Right hindlimb (tissue), 1 donor: ENCODE data around the gene USP48.
"Not testable (repeated sequence)": the region's sequence is repeated elsewhere in the genome, so short reads cannot be mapped to it uniquely, and the experiment has no call there.

ENCODE experiments used
- DNase-seq: peaks from one replicate; pipeline ENCODE4 v3.0.0-alpha.2; 2018

The USP48 gene, protein sequence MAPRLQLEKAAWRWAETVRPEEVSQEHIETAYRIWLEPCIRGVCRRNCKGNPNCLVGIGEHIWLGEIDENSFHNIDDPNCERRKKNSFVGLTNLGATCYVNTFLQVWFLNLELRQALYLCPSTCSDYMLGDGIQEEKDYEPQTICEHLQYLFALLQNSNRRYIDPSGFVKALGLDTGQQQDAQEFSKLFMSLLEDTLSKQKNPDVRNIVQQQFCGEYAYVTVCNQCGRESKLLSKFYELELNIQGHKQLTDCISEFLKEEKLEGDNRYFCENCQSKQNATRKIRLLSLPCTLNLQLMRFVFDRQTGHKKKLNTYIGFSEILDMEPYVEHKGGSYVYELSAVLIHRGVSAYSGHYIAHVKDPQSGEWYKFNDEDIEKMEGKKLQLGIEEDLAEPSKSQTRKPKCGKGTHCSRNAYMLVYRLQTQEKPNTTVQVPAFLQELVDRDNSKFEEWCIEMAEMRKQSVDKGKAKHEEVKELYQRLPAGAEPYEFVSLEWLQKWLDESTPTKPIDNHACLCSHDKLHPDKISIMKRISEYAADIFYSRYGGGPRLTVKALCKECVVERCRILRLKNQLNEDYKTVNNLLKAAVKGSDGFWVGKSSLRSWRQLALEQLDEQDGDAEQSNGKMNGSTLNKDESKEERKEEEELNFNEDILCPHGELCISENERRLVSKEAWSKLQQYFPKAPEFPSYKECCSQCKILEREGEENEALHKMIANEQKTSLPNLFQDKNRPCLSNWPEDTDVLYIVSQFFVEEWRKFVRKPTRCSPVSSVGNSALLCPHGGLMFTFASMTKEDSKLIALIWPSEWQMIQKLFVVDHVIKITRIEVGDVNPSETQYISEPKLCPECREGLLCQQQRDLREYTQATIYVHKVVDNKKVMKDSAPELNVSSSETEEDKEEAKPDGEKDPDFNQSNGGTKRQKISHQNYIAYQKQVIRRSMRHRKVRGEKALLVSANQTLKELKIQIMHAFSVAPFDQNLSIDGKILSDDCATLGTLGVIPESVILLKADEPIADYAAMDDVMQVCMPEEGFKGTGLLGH

DNA sequence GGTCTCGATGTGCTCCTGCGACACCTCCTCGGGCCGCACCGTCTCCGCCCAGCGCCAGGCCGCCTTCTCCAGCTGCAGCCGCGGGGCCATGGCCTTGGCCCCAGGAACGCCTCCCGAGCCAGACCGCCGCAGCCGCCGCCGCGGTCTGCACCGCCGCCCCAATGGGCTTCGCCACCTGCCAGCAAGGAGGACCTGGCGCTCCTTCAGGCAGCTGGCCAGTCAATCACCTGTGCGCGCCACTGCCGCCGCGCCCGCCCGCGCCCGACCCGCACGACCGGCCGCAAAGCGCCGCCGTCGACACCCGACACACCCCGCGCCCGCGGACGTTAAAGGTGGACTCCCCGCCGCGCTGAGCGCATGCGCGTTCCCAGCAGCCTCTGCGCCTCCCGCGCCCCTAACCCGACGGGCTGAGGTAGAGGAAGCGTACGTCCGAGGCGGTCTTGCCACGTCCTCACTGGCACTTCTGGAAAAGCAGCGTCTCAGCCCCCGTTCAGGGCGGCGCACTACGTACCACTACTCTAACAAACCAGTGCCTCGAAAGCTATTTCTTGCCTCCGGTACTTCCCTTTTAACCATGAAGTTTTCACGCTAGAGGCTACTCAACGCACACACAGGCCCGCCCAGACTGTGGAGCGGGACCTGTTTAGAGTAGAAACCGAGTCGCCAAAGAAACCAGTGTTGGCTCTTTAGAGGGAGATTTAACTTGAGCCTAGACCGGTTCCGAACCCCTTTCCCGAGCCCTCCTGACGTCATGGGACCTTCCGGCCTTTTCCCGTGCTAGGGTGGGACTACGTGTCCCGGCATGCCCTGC, at the start of gene USP48:
USP48 (minus strand) TSS at position 282 of the 811 bp plus-strand sequence; CDS start at position 90, 192 bp downstream.
- DNase-seq: peak; percentile 98

DNA sequence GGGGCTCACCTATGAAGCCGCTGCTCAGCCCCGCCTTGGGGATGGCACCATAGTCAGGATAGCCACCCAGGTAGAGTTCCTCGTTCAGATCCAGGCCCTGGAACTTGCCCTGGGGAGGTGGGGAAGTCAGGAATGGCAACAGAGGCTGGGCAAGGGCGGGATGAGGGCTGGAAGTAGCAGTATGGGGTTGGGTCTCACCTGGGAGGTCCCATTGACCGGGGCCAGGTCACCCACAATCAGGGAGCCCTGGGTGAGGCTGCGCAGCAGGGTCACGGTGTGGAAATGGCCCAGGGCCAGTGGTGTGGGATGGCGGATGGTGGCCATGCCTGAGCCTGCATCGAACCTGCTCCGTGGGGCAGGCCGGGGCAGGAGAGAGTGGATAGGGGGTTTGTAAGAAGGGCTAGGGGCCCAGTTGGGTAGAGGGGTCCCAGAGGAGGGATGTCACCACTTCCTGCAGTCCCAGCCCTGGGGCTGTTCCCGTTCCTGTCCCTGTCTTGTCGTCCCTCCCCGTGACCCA, 48.6 kb upstream of the USP48 start:
- peak; percentile 16 for DNase-seq

DNA sequence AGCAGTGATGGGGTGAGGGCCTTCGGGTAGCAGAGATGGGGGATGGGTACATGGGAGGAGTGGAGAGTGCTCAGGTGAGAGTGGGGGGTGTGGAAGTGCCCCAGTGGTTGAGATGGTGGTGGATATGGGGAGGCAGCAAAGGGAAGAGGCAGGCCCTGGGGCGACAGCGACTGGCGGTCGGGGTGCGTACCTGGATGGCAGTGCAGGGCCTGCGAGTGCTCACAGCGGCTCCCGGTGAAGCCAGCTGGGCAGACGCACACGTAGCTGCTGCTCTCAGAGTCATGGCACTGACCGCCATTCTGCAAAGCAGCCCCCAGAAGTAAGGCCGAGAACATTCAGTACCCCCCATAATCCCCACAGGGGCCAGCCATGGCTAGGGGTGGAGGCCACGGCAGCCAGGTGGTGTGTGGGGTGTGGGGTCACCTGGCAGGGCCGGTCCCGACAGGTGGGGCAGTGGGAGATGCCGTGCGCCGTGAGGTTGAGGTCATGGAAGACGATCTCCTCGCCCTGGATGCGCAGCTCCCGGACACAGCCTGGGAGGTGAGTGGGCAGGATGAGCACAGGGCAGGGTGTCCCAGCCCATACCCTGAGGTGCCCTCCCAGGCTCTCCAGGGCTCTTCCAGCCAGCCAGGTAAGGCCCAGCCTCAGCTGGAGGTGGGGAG, 48.0 kb upstream of the USP48 start:
- DNase-seq: peak; percentile 18

DNA sequence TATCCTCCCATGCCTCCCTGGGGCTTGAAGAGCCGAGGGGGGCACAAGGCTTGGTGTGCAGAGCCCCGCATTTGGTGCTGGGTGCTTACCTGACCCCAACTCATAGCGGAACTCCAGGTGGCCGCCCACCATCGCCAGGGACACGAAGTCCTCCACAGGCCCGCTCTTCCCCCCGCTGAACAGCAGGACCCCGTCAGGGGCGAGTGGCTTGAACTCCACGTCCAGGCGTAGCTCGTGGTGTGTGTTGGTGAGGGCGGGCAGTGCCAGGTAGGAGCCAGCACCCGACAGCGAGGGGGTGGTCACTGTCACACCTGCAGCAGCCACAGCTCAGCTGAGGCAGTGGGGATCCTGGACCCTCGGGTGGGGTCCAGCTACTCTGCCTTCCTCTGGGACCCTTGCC, 46.3 kb upstream of the USP48 start:
- no peak for DNase-seq

DNA sequence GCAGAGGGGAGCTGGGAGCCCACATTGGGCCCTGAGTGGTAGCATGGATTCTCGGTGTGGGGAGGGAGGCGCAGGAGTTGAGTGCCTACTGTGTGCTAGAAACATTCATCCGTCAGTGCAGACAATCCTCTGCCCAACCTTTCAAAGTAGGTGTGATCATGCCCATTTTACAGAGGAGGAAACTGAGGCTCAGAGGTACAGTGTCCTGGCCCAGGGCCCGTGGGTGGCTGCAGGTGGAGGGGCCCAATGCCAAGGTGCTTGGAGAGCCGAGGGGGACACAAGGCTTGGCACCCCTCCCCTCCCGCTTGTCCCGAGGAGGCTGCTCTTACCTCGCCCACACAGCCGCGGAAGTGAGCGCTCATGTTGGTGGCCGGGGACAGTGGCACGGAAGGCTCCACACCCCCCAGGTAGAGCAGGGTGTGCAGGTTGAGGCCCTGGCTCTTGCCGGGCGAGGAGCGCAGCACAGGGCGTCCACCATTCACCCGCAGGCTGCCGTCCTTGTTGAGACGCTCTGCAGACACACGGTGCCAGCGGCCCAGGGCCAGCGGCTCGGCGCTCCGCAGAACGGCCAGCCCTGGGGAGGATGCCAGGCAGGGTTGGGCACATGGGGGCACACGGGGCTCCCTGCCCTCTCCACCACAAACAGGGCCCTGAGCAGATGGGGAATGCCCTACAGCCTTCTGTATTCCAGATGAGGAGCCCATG, 45.7 kb upstream of the USP48 start:
- DNase-seq: no peak

DNA sequence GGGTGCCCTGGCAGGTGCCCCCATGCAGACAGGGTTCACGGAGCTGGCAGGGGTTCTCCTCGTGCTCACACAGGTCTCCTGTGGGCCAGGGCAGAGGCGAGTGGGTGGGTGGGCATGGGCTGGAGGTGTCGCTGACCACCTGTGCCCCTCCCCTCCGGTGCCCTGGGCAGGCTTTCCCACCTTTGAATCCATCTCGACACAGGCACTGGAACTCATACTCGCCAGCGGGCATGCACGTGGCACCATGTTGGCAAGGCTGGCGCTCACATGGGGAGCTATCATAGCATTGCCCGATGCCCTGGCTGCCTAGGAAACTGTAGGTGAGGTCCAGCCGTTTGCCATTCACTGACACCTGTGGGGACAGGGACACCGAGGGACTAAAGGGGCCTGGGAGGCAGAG, 45.1 kb upstream of the USP48 start:
- DNase-seq: no peak

DNA sequence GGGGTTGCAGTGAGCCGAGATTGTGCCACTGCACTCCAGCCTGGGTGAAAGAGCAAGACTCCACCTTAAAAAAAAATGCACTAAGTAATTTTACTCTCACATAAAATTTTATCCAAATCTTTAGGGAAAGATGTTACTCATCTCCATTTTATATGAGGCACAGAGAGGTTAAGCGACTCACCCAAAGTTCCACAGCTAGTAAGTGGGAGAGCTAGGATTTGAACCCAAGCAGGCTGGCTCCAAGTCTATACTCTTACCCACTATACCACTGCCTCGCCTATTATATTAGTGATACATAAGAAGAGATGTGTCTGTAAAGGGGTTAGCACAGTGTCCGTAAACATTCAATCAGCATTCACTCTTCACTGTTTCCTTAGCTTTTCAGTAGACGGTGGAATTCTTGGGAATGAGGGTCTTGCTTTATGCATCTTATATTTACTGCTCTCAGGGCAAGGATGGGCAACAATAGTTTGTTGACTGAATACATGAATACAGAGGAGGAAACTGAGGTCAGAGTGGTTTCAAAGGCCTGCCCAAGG, 44.3 kb upstream of the USP48 start:
- no peak for DNase-seq

DNA sequence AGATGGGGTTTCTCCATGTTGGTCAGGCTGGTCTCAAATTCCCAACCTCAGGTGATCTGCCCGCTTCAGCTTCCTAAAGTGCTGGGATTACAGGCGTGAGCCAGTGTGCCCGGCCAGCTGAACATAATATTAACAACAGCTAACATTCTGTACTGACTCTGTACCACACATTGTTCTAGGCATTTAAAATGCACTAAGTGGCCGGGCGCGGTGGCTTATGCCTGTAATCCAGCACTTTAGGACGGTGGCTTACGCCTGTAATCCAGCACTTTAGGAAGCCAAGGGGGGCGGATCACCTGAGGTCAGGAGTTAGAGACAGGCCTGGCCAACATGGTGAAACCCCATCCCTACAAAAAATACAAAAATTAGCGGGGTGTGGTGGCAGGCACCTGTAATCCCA, 43.7 kb upstream of the USP48 start:
- not testable (repeated sequence) for DNase-seq

DNA sequence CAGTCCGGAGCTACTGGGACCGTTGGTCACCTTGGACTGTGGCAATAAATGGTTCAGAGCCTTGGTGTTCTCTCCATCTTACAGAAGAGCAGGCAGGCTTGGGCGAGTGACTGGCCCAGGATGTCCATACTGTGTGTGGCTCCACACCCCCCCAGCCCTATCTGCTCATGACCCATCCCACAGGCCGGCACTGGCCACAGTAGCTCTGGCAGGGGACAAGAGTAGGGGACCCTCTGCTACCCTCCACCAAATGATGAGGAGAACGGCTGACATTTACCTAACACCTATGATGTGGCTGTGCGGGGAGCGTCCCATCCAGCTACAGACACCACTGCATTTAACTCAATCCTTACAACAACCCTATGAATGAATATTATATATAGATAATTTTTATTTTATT, 42.4 kb upstream of the USP48 start:
- DNase-seq: no peak

DNA sequence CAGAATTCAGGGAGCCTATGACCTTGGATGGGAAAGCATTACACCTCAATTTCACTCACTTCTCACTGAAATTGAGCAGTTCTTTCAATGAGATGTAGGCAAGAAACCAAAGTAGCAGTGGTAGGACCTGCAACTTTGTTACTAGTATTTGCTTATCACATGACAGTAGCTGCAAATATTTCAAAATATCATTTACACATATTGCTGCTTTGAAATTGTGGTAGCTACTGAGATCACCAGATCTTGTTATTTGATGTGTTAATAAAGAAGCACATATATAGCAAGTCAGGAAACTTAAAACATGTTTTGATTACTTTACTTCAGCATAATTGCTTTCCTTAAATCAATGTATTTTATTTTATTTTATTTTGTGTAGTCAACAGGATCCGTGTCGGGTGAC, 42.0 kb upstream of the USP48 start:
- DNase-seq: no peak

DNA sequence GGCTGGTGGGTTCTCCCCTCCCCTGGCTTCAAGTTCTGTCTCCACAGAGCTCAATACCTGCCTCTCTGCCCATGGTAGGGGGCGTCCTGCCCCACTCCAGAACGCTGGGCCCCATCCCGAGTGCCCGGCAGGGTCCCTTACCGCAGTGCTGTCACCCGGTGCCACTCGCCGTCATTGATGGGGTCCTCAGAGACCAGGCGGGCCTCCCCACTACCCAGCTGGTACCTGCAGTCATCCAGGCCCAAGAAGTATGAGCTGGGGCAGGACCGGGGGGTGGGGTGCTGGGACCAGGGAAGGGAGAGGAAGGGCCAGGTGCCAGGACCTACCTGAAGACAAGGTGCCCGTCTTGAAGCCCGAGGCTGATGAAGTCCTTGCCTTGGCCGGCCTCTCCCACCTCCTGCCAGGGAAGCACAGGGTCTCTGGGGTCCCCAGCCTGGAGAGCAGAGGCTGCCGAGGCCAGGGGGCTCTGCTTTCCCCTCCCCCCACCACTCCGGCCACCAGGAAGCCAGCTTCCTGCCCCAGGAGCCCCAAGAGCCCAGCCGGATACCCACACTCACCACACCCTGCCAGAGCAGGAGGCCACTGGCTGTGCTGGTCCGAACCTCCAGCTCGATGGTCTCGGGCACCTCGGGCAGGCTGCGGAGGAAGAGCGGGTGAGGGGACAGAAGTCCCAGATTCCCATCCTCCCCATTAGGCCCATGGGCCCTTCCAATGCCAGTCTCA, 41.2 kb upstream of the USP48 start:
- no peak for DNase-seq

DNA sequence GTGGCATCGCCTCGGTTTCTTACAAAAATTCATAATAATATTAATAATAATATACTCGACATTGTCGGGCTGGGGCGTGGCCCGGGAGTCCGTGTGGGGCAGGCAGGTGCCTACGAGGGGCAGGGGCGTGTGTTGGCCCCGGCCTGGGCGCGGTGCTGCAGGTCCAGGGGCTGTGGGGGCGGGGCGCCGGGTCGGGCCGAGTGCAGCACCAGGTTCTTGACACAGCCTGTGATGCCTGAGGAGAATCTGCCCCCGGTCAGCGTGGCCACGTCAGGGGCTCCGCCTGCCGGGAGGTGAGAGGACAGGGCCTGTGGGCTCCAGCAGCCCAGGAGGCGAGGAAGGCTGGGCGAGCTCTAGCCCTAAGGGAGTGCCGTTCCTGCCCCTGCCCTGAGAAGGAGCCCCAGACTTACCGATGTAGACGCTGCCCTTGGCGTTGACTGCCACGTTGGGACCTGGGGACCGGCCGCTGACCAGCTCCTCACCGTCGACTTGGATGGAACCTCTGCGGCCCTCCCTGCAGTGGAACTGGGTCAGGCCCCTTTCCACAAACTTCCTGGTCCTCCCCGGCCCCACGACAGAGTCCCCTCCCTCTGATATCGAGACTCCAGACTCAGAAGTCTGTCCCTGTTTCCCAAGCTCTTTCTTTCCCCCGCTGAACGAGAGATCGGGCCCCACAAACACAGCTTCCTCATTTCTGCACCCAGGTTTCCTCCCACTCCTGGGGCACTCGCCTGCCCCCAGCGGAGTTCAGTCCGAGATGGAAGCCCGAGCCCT, 40.4 kb upstream of the USP48 start:
- DNase-seq: no peak

DNA sequence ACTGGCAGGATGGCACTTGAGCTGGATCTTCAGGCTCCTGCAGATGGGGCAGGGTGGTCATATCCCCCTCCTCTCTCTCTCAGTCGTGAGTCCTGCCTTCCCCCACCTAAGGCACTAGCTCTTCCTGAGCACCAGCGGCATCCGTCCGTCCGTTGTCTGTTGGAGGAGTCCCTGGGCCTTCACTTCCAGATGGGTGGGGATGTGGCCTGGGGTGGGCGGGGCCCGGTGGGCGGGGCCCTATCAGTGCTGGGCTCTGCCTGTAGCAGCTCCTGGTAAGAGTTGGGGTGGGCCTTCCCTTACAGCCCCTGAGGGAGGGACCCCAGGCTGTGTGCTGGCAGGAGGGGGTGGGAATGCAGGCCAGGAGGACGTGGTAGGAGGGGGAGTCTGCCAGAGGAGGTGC, 39.4 kb upstream of the USP48 start:
- DNase-seq: no peak

DNA sequence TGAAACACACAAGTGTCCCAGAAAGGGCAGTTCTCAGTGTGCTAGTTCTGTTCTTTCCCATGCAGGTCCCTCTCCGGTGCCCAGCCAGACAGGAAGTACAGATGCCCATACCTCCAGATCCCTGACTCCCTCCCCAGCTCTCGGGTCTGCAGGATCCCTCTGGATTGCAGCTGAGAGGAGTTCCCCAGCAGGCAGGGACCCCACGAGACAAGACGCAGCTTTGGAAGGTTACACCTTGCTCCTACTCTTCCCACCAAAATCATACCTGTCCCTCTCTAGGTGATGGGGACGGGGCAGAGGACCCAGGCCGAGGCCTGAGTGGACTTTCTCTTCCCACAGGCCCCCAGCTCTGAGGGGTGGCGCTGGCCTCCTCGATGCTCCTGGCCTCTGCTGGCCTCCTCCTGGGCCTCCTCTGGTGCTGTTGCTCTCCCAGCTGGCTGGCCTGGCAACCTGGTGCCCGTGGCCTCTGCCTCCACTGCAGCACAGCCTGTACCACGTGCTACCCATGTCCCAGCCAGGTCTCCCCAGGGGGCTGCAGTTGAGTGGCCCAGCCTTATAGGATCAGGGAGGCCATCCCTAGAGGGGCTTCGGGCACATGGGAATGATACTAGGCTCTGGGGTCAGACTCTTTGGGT, 38.6 kb upstream of the USP48 start:
- DNase-seq: no peak

DNA sequence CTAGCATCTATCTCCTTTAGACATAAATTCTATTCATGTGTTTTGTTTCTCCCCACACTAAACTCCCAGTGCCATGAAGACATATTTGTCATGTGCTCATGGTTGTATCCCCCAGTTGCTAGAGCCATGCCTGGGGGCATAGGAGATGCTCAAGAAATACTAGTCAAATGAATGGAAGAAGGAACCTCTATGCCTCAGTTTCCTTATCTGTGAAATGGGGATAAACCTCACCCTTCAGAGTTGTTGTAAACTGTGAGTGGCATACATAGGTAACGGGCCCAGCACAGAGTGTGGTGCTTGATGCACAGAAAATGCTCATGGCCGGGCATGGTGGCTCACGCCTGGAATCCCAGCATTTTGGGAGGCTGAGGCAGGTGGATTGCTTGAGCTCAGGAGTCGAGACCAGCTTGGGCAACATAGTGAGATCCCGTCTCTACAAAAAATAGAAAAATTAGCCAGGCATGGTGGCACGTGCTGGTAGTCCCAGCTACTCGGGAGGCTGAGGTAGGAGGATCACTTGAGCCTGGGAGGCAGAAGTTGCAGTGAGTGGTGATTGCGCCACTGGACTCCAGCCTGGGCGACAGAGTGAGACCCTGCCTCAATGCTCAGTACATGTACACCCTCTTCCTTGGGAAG, 37.8 kb upstream of the USP48 start:
- no peak for DNase-seq

DNA sequence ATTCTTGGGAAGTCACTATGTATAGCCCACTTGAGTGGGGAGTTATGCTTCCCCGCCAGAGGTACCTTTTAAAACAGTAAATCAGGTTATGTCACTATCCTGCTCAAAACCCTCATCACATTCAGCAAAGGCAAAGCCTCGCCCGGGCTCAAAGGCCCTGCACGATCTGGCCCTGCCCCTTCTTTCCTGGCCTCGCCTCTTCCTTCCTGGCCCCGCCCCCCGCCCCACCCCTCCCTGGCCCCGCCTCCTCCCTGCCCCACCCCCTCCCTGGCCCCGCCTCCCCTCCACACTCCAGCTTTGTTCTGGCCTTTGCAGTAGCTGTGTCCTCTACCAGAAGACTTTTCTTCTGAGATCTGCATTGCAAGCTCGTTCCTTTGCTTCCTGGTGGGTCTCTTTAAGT, 35.7 kb upstream of the USP48 start:
- DNase-seq: no peak

DNA sequence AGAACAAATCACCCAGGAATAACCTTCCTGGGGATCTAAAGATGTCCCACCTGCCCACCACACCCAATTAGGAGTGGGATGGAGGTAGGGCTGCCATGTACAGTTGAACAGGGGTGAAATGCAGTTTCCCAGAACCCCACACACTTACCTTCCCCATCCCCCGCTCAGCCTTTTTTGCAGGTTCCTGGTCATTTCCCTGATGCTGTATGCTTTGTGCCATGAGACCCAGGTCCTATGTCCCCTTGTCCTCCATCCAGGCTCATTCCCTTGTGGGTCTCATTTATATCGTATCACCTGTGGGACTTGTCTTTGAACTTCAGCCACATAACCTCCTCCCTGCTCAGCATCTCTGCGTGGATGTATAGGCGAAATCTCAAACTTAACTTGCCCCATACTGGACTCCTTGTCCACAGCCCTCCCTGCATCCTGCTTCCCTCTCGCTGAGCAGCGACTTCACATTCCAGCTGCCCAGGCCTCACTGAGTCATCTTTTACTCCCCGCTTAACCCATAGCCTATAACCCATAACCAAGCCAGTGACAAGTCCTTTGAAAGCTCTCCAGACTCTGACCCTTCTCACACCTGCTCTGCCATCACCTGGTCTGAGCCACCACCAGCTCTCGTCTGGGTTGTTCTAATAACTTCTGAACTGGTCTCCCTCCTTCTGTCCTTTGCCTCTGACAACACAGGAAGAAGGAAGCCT, 33.8 kb upstream of the USP48 start:
- DNase-seq: no peak
